HepG2 (cell line): ENCODE data around the gene MBNL3. TPM values are rescaled to one million over a fixed set of nuclear protein-coding genes. Genes with fewer than 3 reads are reported as not detected.

Experiments
- CAMTA2 ChIP-seq: sonication (generic); formaldehyde crosslinking; IDR thresholded peaks from 2 replicates; pipeline ENCODE4 v1.4.0; 2020; ENCODE audit warnings: mild to moderate bottlenecking, missing genetic modification reagents, borderline replicate concordance
- EHMT2 ChIP-seq: fragments of 200-600 bp; sonication (generic); IDR thresholded peaks from 2 replicates; pipeline ENCODE4 v1.7.0; 2017; ENCODE audit warnings: antibody characterized with exemption, low read depth, low read length, borderline replicate concordance
- FOSL1 ChIP-seq: sonication (generic); formaldehyde crosslinking; IDR thresholded peaks from 2 replicates; pipeline ENCODE4 v1.9.0; 2021; ENCODE audit warnings: missing genetic modification reagents, borderline replicate concordance
- NFIB ChIP-seq: sonication (generic); formaldehyde crosslinking; IDR thresholded peaks from 2 replicates; pipeline ENCODE4 v1.9.0; 2021; ENCODE audit warnings: missing genetic modification reagents, mild to moderate bottlenecking, borderline replicate concordance
- NFIC ChIP-seq: IDR thresholded peaks from 2 replicates; pipeline ENCODE4 v1.6.1; 2012; ENCODE audit warnings: mild to moderate bottlenecking, low read length, inconsistent platforms
- RCOR2 ChIP-seq: IDR thresholded peaks from 2 replicates; pipeline ENCODE4 v1.6.1; 2016; ENCODE audit warnings: missing biosample characterization, missing genetic modification reagents
- RFX5 ChIP-seq: IDR thresholded peaks from 2 replicates; pipeline ENCODE4 v1.6.1; 2011; ENCODE audit warnings: low read depth, low read length, improper control_type of control experiment
- SOX6 ChIP-seq, 2 experiments: fragments of 450-650 bp in 1 of 2; sonication (generic) in 1 of 2; formaldehyde crosslinking in 1 of 2; IDR thresholded peaks; 2 replicates each; pipeline versions ENCODE4 v1.4.0 to v1.6.1; 2017 to 2020; ENCODE audit warnings: antibody characterized with exemption in 1 of 2, mild to moderate bottlenecking in 1 of 2, missing genetic modification reagents in 1 of 2
- ZBTB7B ChIP-seq: sonication (generic); formaldehyde crosslinking; IDR thresholded peaks from 2 replicates; pipeline ENCODE4 v1.4.0; 2020; ENCODE audit warnings: missing genetic modification reagents
- ZNF556 ChIP-seq: sonication (generic); formaldehyde crosslinking; IDR thresholded peaks from 2 replicates; pipeline ENCODE4 v1.4.0; 2020; ENCODE audit warnings: mild to moderate bottlenecking, missing genetic modification reagents, borderline replicate concordance
- ZNF703 ChIP-seq: sonication (generic); formaldehyde crosslinking; IDR thresholded peaks from 2 replicates; pipeline ENCODE4 v1.5.1; 2020; ENCODE audit warnings: missing genetic modification reagents, mild to moderate bottlenecking, moderate library complexity, borderline replicate concordance
- ZNF75D ChIP-seq: sonication (generic); formaldehyde crosslinking; IDR thresholded peaks from 2 replicates; pipeline ENCODE4 v1.8.1; 2023; ENCODE audit warnings: missing genetic modification reagents, mild to moderate bottlenecking, borderline replicate concordance
- ZNF878 ChIP-seq: sonication (generic); formaldehyde crosslinking; IDR thresholded peaks from 2 replicates; pipeline ENCODE4 v1.8.1; 2023; ENCODE audit warnings: mild to moderate bottlenecking, missing genetic modification reagents, moderate library complexity
- polyA plus RNA-seq, 8 experiments: library from polyadenylated mRNA; depleted of rRNA in 3 of 8; stranded (reverse) in 7 of 8; unstranded in 1 of 8; fragments of >200 nt; fragmentation: Illumina TruSeq in 4 of 8; extraction: Trizol in 4 of 8; gene quantifications; 2 replicates each; pipeline versions ENCODE4 v1.2.1 to v1.2.3, GENCODE V29; 2011 to 2016; ENCODE audit warnings: low read depth in 4 of 8, missing spikeins in 1 of 8, mixed read lengths in 1 of 8; ENCODE audit not compliant: insufficient read depth in 1 of 8
- total RNA-seq, 5 experiments: library from RNA; depleted of rRNA; stranded (reverse); fragments of >200 nt; fragmentation: Illumina TruSeq; extraction: Trizol; gene quantifications; 2 replicates each; pipeline ENCODE4 v1.2.3, GENCODE V29; 2016; ENCODE audit warnings: low read depth in 1 of 5
- TF ChIP-seq, protein P1 (sequence below): sonication (generic); formaldehyde crosslinking; IDR thresholded peaks from 2 replicates; pipeline ENCODE4 v1.4.0; 2020; ENCODE audit warnings: missing genetic modification reagents, borderline replicate concordance
- TF ChIP-seq, protein P2 (sequence below): sonication (generic); formaldehyde crosslinking; IDR thresholded peaks from 2 replicates; pipeline ENCODE4 v1.5.0; 2020; ENCODE audit warnings: mild to moderate bottlenecking, missing genetic modification reagents, borderline replicate concordance
- TF ChIP-seq, protein P3 (sequence below): sonication (generic); formaldehyde crosslinking; IDR thresholded peaks from 2 replicates; pipeline ENCODE4 v1.9.0; 2021; ENCODE audit warnings: missing genetic modification reagents, mild to moderate bottlenecking, borderline replicate concordance
- TF ChIP-seq, protein P4 (sequence below): sonication (generic); formaldehyde crosslinking; IDR thresholded peaks from 2 replicates; pipeline ENCODE4 v1.4.0; 2020; ENCODE audit warnings: mild to moderate bottlenecking, missing genetic modification reagents
- TF ChIP-seq, protein P5 (sequence below), 2 experiments: fragments of 450-650 bp in 1 of 2; sonication (generic) in 1 of 2; formaldehyde crosslinking; IDR thresholded peaks; 2 replicates each; pipeline versions ENCODE4 v1.5.0 to v1.8.0; 2020 to 2022; ENCODE audit warnings: mild to moderate bottlenecking in 1 of 2, missing genetic modification reagents in 1 of 2
- TF ChIP-seq, protein P6 (sequence below): sonication (generic); formaldehyde crosslinking; IDR thresholded peaks from 2 replicates; pipeline ENCODE4 v1.4.0; 2020; ENCODE audit warnings: low read depth, mild to moderate bottlenecking, missing genetic modification reagents

The MBNL3 gene
- total and polyA plus RNA-seq, 2 of the 13 experiments (the other 11 are each of a cell fraction or from before 2014, with no cell fraction given): 155 to 257 TPM

GRCh38 chrX:132491191-132491590 is 2.4 kb upstream of the MBNL3 start (continued):
- TF ChIP-seq, protein P1, sequence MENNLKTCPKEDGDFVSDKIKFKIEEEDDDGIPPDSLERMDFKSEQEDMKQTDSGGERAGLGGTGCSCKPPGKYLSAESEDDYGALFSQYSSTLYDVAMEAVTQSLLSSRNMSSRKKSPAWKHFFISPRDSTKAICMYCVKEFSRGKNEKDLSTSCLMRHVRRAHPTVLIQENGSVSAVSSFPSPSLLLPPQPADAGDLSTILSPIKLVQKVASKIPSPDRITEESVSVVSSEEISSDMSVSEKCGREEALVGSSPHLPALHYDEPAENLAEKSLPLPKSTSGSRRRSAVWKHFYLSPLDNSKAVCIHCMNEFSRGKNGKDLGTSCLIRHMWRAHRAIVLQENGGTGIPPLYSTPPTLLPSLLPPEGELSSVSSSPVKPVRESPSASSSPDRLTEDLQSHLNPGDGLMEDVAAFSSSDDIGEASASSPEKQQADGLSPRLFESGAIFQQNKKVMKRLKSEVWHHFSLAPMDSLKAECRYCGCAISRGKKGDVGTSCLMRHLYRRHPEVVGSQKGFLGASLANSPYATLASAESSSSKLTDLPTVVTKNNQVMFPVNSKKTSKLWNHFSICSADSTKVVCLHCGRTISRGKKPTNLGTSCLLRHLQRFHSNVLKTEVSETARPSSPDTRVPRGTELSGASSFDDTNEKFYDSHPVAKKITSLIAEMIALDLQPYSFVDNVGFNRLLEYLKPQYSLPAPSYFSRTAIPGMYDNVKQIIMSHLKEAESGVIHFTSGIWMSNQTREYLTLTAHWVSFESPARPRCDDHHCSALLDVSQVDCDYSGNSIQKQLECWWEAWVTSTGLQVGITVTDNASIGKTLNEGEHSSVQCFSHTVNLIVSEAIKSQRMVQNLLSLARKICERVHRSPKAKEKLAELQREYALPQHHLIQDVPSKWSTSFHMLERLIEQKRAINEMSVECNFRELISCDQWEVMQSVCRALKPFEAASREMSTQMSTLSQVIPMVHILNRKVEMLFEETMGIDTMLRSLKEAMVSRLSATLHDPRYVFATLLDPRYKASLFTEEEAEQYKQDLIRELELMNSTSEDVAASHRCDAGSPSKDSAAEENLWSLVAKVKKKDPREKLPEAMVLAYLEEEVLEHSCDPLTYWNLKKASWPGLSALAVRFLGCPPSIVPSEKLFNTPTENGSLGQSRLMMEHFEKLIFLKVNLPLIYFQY (CRISPR knock-in tag): no peak
- TF ChIP-seq, protein P2, sequence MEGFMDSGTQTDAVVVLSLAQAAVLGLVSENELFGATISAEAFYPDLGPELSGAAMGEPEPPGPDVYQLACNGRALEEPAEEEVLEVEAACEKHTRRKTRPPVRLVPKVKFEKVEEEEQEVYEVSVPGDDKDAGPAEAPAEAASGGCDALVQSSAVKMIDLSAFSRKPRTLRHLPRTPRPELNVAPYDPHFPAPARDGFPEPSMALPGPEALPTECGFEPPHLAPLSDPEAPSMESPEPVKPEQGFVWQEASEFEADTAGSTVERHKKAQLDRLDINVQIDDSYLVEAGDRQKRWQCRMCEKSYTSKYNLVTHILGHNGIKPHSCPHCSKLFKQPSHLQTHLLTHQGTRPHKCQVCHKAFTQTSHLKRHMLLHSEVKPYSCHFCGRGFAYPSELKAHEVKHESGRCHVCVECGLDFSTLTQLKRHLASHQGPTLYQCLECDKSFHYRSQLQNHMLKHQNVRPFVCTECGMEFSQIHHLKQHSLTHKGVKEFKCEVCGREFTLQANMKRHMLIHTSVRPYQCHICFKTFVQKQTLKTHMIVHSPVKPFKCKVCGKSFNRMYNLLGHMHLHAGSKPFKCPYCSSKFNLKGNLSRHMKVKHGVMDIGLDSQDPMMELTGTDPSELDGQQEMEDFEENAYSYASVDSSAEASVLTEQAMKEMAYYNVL (CRISPR knock-in tag): no peak
- TF ChIP-seq ZNF703 (CRISPR knock-in tag) (no peak), EHMT2 (peak; percentile 39; the same call in 1 of the 2 replicates), ZBTB7B (no peak), NFIC (0 out of 2 replicates have a peak, but pooled peaks have one; percentile 55), ZNF556 (CRISPR knock-in tag) (no peak), RCOR2 (0 out of 2 replicates have a peak, but pooled peaks have one; percentile 33), FOSL1 (CRISPR knock-in tag) (no peak), SOX6 (IDR thresholded peaks at IDR 0.05) (no peak), SOX6 (CRISPR knock-in tag; IDR thresholded peaks at IDR 0.05) (peak; percentile 69), ZNF75D (no peak), RFX5 (no peak), ZNF878 (CRISPR knock-in tag) (no peak), NFIB (CRISPR knock-in tag) (no peak), CAMTA2 (no peak)
- TF ChIP-seq, protein P3, sequence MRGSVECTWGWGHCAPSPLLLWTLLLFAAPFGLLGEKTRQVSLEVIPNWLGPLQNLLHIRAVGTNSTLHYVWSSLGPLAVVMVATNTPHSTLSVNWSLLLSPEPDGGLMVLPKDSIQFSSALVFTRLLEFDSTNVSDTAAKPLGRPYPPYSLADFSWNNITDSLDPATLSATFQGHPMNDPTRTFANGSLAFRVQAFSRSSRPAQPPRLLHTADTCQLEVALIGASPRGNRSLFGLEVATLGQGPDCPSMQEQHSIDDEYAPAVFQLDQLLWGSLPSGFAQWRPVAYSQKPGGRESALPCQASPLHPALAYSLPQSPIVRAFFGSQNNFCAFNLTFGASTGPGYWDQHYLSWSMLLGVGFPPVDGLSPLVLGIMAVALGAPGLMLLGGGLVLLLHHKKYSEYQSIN (CRISPR knock-in tag): no peak
- TF ChIP-seq, protein P4, sequence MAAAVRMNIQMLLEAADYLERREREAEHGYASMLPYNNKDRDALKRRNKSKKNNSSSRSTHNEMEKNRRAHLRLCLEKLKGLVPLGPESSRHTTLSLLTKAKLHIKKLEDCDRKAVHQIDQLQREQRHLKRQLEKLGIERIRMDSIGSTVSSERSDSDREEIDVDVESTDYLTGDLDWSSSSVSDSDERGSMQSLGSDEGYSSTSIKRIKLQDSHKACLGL (CRISPR knock-in tag): no peak
- TF ChIP-seq, protein P5, sequence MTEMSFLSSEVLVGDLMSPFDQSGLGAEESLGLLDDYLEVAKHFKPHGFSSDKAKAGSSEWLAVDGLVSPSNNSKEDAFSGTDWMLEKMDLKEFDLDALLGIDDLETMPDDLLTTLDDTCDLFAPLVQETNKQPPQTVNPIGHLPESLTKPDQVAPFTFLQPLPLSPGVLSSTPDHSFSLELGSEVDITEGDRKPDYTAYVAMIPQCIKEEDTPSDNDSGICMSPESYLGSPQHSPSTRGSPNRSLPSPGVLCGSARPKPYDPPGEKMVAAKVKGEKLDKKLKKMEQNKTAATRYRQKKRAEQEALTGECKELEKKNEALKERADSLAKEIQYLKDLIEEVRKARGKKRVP (CRISPR knock-in tag; IDR thresholded peaks at IDR 0.05): no peak
- TF ChIP-seq, protein P6, sequence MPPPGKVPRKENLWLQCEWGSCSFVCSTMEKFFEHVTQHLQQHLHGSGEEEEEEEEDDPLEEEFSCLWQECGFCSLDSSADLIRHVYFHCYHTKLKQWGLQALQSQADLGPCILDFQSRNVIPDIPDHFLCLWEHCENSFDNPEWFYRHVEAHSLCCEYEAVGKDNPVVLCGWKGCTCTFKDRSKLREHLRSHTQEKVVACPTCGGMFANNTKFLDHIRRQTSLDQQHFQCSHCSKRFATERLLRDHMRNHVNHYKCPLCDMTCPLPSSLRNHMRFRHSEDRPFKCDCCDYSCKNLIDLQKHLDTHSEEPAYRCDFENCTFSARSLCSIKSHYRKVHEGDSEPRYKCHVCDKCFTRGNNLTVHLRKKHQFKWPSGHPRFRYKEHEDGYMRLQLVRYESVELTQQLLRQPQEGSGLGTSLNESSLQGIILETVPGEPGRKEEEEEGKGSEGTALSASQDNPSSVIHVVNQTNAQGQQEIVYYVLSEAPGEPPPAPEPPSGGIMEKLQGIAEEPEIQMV: no peak
